ENCODE data around the gene LRP10. TPM values are rescaled to one million over a fixed set of nuclear protein-coding genes. Genes with fewer than 3 reads are reported as not detected.
A peak's percentile ranks its signal among the peaks of the same experiment; 100 is the strongest.

Gene LRP10
- total RNA-seq, 6 donors from 2014 or later, result 90.2 to 169 (median 149) TPM

GRCh38 chr14:22900081-22900799 is 28.7 kb downstream of the LRP10 start:
- ATAC-seq (ENCODE audit: low FRiP score in 2 of 2), result peak; percentile 67 to 79
- DNase-seq, result no peak
- H3K4me1 ChIP-seq, result peaks cover 0 to 6% (median 4%) of the 10 kb centered on the region in 4 donors
- H3K9me3 ChIP-seq, result no peaks in the 10 kb centered on the region
- no peak overlapping the region for H3K4me3 ChIP-seq
- WGBS, 2 donors, result 46 to 52% methylated on average over 3 of the region's 3 CpGs
- H3K27me3 ChIP-seq, result no peaks in the 10 kb centered on the region
- H3K36me3 ChIP-seq, result peaks cover 35 to 60% (median 45%) of the 10 kb centered on the region in 4 donors
- TF ChIP-seq EP300 (IDR thresholded peaks at IDR 0.05) (no peak), POLR2AphosphoS5 (IDR thresholded peaks at IDR 0.05) (no peak), POLR2A (IDR thresholded peaks at IDR 0.05) (no peak), CTCF (IDR thresholded peaks at IDR 0.05) (peak in 5 of 6 experiments; percentile 27 to 48 (median 40))
- peak overlapping the region in 2 of 4 donors; percentile 40 to 48 for H3K27ac ChIP-seq

GRCh38 chr14:22901799-22902198 is 30.3 kb downstream of the LRP10 start:
- Histone ChIP-seq H3K4me3 (no peak overlapping the region), H3K36me3 (peaks cover 51 to 76% (median 61%) of the 10 kb centered on the region in 4 donors), H3K27me3 (no peaks in the 10 kb centered on the region), H3K27ac (no peak overlapping the region), H3K4me1 (peaks cover 0 to 6% (median 1%) of the 10 kb centered on the region in 4 donors), H3K9me3 (no peaks in the 10 kb centered on the region)
- TF ChIP-seq POLR2A (IDR thresholded peaks at IDR 0.05) (no peak), EP300 (IDR thresholded peaks at IDR 0.05) (no peak), CTCF (IDR thresholded peaks at IDR 0.05) (no peak), POLR2AphosphoS5 (IDR thresholded peaks at IDR 0.05) (no peak)
- DNase-seq, result no peak
- ATAC-seq (ENCODE audit: low FRiP score in 2 of 2), result no peak
- WGBS, 2 donors, result 98 to 99% methylated on average over 7 of the region's 7 CpGs

GRCh38 chr14:22903742-22904087 is 32.2 kb downstream of the LRP10 start:
- DNase-seq (no peak), ATAC-seq (ENCODE audit: low FRiP score in 2 of 2) (no peak)
- Histone ChIP-seq H3K36me3 (peaks cover 57 to 94% (median 80%) of the 10 kb centered on the region in 4 donors), H3K4me3 (no peak overlapping the region), H3K27ac (no peak overlapping the region), H3K4me1 (peaks cover 0 to 6% (median 2%) of the 10 kb centered on the region in 4 donors), H3K9me3 (no peaks in the 10 kb centered on the region), H3K27me3 (no peaks in the 10 kb centered on the region)
- 77 to 90% methylated on average over 2 of the region's 2 CpGs for WGBS, 2 donors
- no peak for TF ChIP-seq POLR2A (IDR thresholded peaks at IDR 0.05)
- no peak for TF ChIP-seq CTCF (IDR thresholded peaks at IDR 0.05)

- ATAC-seq (ENCODE audit: low FRiP score in 2 of 2), result no peak
These were observed 34.1 kb downstream of the LRP10 start for GRCh38 chr14:22905627-22906026.

More at GRCh38 chr14:22905627-22906026, 34.1 kb downstream of the LRP10 start:
- H3K4me1 ChIP-seq, result peaks cover 0 to 3% (median 1%) of the 10 kb centered on the region in 4 donors
- H3K4me3 ChIP-seq, result no peak overlapping the region
- no peak for TF ChIP-seq EP300 (IDR thresholded peaks at IDR 0.05)
- TF ChIP-seq POLR2A (IDR thresholded peaks at IDR 0.05), result no peak
- no peak for TF ChIP-seq CTCF (IDR thresholded peaks at IDR 0.05)
- no peak for TF ChIP-seq POLR2AphosphoS5 (IDR thresholded peaks at IDR 0.05)
- H3K27ac ChIP-seq, result no peak overlapping the region
- peaks cover 63 to 98% (median 91%) of the 10 kb centered on the region in 4 donors for H3K36me3 ChIP-seq
- no peak for DNase-seq
- H3K27me3 ChIP-seq, result no peaks in the 10 kb centered on the region
- WGBS, 2 donors, result 96 to 97% methylated on average over 4 of the region's 4 CpGs
- H3K9me3 ChIP-seq, result no peaks in the 10 kb centered on the region

Measured in upper lobe of left lung (tissue), 6 donors.